ENCODE measurements around the gene SNX13.

GRCh38 chr7:17948526-17949238, 8.4 kb upstream of the SNX13 start:
- TF ChIP-seq USF1 (IDR thresholded peaks at IDR 0.05; ENCODE audit: borderline replicate concordance, low read depth) (no peak), POLR2AphosphoS5 (IDR thresholded peaks at IDR 0.05; ENCODE audit: low read depth, low read length) (no peak), SMC3 (IDR thresholded peaks at IDR 0.05; ENCODE audit: low read depth, low read length) (no peak), SIN3A (IDR thresholded peaks at IDR 0.05; ENCODE audit: borderline replicate concordance, low read depth, low read length) (no peak), EP300 (IDR thresholded peaks at IDR 0.05; ENCODE audit: borderline replicate concordance in 1 of 2, low read depth in 1 of 2, low read length in 1 of 2) (no peak), CTCF (IDR thresholded peaks at IDR 0.05) (no peak), REST (IDR thresholded peaks at IDR 0.05; ENCODE audit: low read depth, low read length) (no peak), MXI1 (IDR thresholded peaks at IDR 0.05; ENCODE audit: low read depth, low read length) (no peak)
